HG02938 (cell line): Measurements from ENCODE around the gene TCHP.
"Not testable (repeated sequence)": the region's sequence is repeated elsewhere in the genome, so short reads cannot be mapped to it uniquely, and the experiment has no call there.

Source experiments
- ATAC-seq: cut with Tn5 transposase; IDR thresholded peaks from one replicate; pipeline ENCODE4 v1.9.1; 2021; ENCODE audit warnings: mild to moderate bottlenecking, moderate library complexity; ENCODE audit not compliant: unreplicated experiment

Gene TCHP

GRCh38 chr12:109905301-109905700 lies 5.2 kb downstream of the TCHP start:
- no peak for ATAC-seq

GRCh38 chr12:109910254-109910968 lies 10.3 kb downstream of the TCHP start:
- ATAC-seq: no peak

GRCh38 chr12:109910969-109911348 lies 10.9 kb downstream of the TCHP start:
- no peak for ATAC-seq

GRCh38 chr12:109912855-109913321 lies 12.8 kb downstream of the TCHP start:
- no peak for ATAC-seq

GRCh38 chr12:109914461-109914860 lies 14.4 kb downstream of the TCHP start:
- ATAC-seq: no peak

GRCh38 chr12:109915171-109916040 lies 15.3 kb downstream of the TCHP start:
- no peak for ATAC-seq

DNA sequence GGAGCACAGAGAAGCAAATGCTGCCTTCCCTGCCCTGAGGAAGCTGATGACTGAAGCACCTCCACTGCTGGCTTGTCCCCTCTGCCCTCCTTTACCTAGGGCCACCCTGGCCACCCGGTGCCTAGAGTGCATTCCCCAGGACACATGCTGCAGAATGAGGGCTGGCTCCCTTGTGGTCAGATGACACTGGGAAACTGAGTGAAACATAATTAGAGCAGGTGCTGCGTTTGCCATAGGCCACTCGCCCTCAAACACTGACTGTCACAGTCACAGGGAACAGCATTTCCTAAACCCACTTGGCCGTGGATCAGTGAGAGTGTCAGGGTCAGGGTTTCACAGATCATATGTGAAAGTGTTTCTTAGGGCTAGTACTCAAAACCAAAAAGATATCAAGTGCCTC lies 16.0 kb downstream of the TCHP start:
- no peak for ATAC-seq

GRCh38 chr12:109919456-109919855 lies 19.4 kb downstream of the TCHP start:
- no peak for ATAC-seq

GRCh38 chr12:109920261-109920780 lies 20.2 kb downstream of the TCHP start:
- ATAC-seq: no peak

GRCh38 chr12:109921982-109922381 lies 21.9 kb downstream of the TCHP start:
- no peak for ATAC-seq

GRCh38 chr12:109923038-109923437 lies 23.0 kb downstream of the TCHP start:
- ATAC-seq: no peak

- ATAC-seq: no peak
These were observed 23.6 kb downstream of the TCHP start for GRCh38 chr12:109923481-109924245.

- ATAC-seq: no peak
These were observed 25.2 kb downstream of the TCHP start for GRCh38 chr12:109925185-109925840.

GRCh38 chr12:109926016-109926415 lies 25.9 kb downstream of the TCHP start:
- no peak for ATAC-seq

DNA sequence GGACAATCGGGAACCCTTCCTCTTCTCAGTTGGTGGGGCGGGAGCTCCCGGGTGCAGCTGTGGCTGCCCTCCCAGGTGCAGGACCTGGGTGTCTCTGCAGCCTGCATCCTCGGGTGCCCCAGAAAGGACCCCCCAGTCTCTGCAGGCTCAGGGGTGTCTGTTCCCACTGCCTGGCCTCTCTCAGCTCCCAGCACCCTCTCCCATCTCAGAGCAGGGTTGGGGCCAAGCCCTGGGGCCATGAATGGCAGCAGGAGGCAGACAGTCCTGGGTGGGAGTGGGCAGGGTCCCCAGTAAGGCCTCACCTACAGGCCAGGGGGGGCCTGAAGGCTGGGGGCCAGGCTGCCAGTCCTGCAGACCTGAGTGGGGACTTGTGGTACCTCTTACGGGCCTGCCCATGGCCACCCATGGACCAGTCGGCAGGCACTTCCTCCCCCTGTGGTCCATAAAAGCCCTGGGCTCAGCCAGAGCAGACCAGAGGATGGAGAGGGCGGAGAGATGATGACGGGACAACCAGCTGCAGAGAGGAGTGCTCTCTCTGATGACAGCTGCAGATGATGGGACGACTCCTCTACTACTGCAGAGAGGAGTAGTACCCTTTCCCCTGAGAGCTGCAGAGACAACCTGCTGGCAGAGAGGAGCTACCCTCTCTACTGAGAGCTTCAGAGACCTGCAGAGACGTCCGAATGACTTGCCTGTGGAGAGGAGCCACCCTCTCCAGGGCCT lies 26.6 kb downstream of the TCHP start:
- no peak for ATAC-seq

DNA sequence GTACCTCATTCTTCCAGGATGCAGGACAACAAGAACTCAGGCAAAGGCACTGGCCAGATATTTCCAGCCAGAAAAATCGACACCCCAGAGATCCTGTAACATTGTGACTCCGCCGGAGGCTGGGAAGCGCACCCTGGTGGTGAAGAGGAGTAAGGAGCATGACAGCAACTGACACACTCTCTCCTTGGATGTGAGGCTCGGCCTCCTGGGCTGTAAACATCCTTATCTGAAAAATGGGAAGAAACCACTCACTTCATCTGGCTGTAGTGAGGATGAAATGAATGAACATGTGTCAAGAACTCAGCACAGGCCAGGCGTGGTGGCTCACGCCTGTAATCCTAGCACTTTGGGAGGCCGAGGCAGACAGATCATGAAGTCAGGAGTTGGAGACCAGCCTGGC lies 27.5 kb downstream of the TCHP start:
- ATAC-seq: no peak

GRCh38 chr12:109928058-109928656 lies 28.1 kb downstream of the TCHP start:
- no peak for ATAC-seq

DNA sequence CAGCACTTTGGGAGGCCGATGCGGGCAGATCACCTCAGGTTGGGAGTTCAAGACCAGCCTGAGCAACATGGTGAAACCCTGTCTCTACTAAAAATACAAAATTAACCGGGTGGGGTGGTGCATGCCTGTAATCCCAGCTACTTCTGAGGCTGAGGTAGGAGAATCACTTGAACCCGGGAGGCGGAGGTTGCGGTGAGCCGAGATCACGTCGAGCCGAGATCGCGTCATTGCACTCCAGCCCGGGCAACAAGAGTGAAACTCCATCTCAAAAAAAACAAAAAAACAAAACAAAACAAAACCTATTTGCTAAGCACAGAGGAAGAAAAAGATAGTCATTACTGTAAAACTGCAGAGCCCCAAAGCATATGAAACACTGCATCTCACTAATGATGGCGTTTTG lies 29.3 kb downstream of the TCHP start:
- ATAC-seq: not testable (repeated sequence)

DNA sequence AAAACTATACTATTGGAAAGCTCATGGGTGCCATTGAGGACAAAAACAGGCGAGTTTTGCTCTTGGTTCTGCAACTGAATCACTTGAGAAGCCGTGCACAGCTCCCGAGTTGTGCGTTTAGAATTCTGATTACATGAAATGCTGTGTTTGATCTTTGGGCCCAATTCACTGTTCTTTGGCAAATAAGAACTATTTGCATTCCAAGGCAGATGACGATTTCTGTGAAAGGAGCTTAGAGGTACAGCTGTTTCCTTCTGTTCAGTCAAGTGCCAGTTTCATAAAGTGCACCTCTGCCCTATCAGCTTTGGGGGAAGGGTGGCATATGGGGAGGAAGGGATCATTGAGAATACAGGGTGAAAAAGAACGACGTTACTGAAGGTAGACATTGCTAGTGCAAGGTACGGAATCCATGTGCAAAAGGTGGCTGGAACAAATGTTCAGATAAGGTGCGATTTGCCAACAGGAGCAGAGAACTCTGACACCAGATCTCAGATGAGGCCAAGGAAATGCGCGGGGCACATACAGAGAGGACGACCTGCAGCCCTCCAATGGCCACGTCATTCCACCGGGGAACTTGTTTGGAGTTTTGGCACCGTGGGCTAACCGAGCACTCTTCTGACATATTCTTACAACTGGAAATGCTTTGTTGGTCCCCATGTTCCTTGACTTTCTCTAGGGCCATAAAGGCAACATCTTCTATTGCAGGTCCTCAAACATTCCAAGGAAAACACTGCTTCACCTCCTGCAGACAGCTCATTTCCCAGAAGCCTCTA lies 30.1 kb downstream of the TCHP start:
- no peak for ATAC-seq
